Fibroblast of lung (primary cell): ENCODE measurements around the gene CFH.

Source experiments
- EZH2 ChIP-seq: IDR thresholded peaks from 2 replicates; pipeline ENCODE4 v1.5.1; 2012; ENCODE audit warnings: low read length, control low read depth, mild to moderate bottlenecking; ENCODE audit errors: missing control alignments
- TF ChIP-seq, protein P1 (sequence below), 2 donors: IDR thresholded peaks in 1 of 2; conservative IDR thresholded peaks in 1 of 2; 1 replicate in 1 of 2; 2 replicates in 1 of 2; pipeline ENCODE4 v1.5.1; 2011 to 2012; ENCODE audit warnings: low read length in 2 of 2, control low read depth in 1 of 2, inconsistent platforms in 1 of 2, low read depth in 1 of 2, mild to moderate bottlenecking in 1 of 2

DNA sequence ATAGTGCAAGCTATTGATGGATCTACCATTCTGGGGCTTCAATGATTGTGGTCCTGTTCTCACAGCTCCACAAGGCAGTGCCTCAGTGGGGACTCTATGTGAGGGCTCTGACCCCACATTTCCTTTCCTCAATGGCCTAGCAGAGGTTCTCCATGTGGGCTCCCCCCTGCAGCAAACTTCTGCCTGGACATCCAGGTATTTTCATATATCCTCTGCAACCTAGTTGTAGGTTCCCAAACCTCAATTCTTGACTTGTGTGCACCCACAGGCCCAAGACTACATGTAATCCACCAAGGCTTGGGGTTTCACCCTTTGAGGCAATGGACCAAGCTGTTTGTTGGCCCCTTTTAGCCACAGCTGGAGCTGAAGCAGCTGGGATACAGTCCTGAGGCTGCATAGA lies 86.9 kb downstream of the CFH start:
- TF ChIP-seq, protein P1, sequence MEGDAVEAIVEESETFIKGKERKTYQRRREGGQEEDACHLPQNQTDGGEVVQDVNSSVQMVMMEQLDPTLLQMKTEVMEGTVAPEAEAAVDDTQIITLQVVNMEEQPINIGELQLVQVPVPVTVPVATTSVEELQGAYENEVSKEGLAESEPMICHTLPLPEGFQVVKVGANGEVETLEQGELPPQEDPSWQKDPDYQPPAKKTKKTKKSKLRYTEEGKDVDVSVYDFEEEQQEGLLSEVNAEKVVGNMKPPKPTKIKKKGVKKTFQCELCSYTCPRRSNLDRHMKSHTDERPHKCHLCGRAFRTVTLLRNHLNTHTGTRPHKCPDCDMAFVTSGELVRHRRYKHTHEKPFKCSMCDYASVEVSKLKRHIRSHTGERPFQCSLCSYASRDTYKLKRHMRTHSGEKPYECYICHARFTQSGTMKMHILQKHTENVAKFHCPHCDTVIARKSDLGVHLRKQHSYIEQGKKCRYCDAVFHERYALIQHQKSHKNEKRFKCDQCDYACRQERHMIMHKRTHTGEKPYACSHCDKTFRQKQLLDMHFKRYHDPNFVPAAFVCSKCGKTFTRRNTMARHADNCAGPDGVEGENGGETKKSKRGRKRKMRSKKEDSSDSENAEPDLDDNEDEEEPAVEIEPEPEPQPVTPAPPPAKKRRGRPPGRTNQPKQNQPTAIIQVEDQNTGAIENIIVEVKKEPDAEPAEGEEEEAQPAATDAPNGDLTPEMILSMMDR (conservative IDR thresholded peaks at IDR 0.05 in 1 of 2, IDR thresholded peaks at IDR 0.05 in 1 of 2; ENCODE audit: low read depth in 1 of 2, low read length in 2 of 2), result no peak
- no peak for TF ChIP-seq EZH2
